Measurements from ENCODE around the gene AOX1.
"Not testable (repeated sequence)": the region's sequence is repeated elsewhere in the genome, so short reads cannot be mapped to it uniquely, and the experiment has no call there.

AOX1 gene

GRCh38 chr2:200713003-200713703 is 127.3 kb downstream of the AOX1 start (continued):
- TF ChIP-seq ZNF148 (tag by site-specific recombination; IDR thresholded peaks at IDR 0.05; ENCODE audit: borderline replicate concordance) (no peak), ZNF621 (tag by site-specific recombination; IDR thresholded peaks at IDR 0.05) (no peak), ZNF157 (tag by site-specific recombination; IDR thresholded peaks at IDR 0.05) (no peak)

DNA sequence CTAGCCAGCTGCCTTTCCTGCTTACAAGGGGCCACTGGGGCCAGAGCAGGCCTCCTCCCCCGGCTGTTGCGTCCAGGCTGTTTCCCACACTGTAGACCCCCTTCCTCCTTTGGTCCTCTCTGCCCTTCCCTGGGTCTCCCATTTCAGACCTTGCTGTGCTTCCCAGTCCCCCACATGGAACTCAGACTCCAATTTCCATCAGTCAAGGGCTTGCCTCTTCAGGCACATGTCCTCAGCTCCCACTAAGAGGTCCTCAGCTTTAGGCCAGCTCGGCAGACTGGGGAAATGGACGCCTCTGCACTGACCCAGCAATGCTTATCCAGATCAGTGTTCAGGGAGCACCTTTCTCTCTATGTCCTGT is 127.9 kb downstream of the AOX1 start:
- no peak overlapping the region for H3K4me3 ChIP-seq (ENCODE audit: low read depth, low read length)
- no peaks in the 10 kb centered on the region for H3K36me3 ChIP-seq (ENCODE audit: control insufficient read depth in 2 of 2, insufficient read depth in 1 of 2, low read length in 2 of 2)
- ChIA-PET CTCF (interaction anchor here (0.8 to 4.7 kb wide), 13 partner anchors 9 to 518 kb away, joined by 3 to 65 read pairs (median 4); partner anchors contain the start of gene CLK1), POLR2A (interaction anchor here (1.0 to 1.7 kb wide), 4 partner anchors 15 to 464 kb away, joined by 3 to 16 read pairs (median 5); partner anchors contain the start of genes BZW1 and CLK1)
- TF ChIP-seq, protein P1, sequence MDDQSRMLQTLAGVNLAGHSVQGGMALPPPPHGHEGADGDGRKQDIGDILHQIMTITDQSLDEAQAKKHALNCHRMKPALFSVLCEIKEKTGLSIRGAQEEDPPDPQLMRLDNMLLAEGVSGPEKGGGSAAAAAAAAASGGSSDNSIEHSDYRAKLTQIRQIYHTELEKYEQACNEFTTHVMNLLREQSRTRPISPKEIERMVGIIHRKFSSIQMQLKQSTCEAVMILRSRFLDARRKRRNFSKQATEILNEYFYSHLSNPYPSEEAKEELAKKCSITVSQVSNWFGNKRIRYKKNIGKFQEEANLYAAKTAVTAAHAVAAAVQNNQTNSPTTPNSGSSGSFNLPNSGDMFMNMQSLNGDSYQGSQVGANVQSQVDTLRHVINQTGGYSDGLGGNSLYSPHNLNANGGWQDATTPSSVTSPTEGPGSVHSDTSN (CRISPR knock-in tag; IDR thresholded peaks at IDR 0.05), result no peak
- TF ChIP-seq ZNF341 (tag by site-specific recombination; IDR thresholded peaks at IDR 0.05; ENCODE audit: low read depth), result peak; percentile 16; the same call in 1 of the 2 replicates
- TF ChIP-seq ZNF335 (tag by site-specific recombination; conservative IDR thresholded peaks at IDR 0.05), result 0 out of 2 replicates have a peak, but pooled peaks have one; percentile 26
- H3K4me1 ChIP-seq (ENCODE audit: control insufficient read depth, insufficient read depth, low read length), result no peaks in the 10 kb centered on the region
- H3K9me3 ChIP-seq (ENCODE audit: control insufficient read depth, insufficient read depth, low read depth, low read length), result no peaks in the 10 kb centered on the region
- H3K27ac ChIP-seq (ENCODE audit: extremely low read depth, low read depth, low read length), result peak overlapping the region; percentile 2; the same call in 1 of the 2 replicates

DNA sequence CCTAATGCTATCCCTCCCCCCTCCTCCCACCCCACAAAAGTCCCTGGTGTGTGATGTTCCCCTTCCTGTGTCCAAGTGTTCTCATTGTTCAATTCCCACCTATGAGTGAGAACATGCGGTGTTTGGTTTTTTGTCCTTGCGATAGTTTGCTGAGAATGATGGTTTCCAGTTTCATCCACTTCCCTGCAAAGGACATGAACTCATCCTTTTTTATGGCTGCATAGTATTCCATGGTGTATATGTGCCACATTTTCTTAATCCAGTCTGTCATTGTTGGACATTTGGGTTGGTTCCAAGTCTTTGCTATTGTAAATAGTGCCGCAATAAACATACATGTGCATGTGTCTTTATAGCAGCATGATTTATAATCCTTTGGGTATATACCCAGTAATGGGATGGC is 129.2 kb downstream of the AOX1 start:
- H3K27ac ChIP-seq (ENCODE audit: extremely low read depth, low read depth, low read length); H3K4me3 ChIP-seq (ENCODE audit: low read depth, low read length); CTCF ChIA-PET; H3K36me3 ChIP-seq (ENCODE audit: control insufficient read depth in 2 of 2, insufficient read depth in 1 of 2, low read length in 2 of 2); H3K4me1 ChIP-seq (ENCODE audit: control insufficient read depth, insufficient read depth, low read length); H3K9me3 ChIP-seq (ENCODE audit: control insufficient read depth, insufficient read depth, low read depth, low read length); POLR2A ChIA-PET: not testable (repeated sequence)
- TF ChIP-seq, protein P2, sequence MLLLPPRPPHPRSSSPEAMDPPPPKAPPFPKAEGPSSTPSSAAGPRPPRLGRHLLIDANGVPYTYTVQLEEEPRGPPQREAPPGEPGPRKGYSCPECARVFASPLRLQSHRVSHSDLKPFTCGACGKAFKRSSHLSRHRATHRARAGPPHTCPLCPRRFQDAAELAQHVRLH (tag by site-specific recombination; IDR thresholded peaks at IDR 0.05), result peak; percentile 71; the same call in 1 of the 2 replicates
- TF ChIP-seq ZNF146 (tag by site-specific recombination; IDR thresholded peaks at IDR 0.05), result peak; percentile 95
- TF ChIP-seq, protein P3, sequence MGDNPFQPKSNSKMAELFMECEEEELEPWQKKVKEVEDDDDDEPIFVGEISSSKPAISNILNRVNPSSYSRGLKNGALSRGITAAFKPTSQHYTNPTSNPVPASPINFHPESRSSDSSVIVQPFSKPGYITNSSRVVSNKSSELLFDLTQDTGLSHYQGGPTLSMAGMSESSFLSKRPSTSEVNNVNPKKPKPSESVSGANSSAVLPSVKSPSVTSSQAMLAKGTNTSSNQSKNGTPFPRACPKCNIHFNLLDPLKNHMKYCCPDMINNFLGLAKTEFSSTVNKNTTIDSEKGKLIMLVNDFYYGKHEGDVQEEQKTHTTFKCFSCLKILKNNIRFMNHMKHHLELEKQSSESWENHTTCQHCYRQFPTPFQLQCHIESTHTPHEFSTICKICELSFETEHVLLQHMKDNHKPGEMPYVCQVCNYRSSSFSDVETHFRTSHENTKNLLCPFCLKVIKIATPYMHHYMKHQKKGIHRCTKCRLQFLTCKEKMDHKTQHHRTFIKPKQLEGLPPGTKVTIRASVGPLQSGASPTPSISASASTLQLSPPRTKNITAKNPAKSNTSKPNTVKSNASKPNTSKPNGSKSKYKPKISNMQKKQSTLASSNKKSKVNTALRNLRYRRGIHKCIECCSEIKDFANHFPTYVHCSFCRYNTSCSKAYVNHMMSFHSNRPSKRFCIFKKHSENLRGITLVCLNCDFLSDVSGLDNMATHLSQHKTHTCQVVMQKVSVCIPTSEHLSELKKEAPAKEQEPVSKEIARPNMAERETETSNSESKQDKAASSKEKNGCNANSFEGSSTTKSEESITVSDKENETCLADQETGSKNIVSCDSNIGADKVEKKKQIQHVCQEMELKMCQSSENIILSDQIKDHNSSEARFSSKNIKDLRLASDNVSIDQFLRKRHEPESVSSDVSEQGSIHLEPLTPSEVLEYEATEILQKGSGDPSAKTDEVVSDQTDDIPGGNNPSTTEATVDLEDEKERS (tag by site-specific recombination; IDR thresholded peaks at IDR 0.05), result peak; percentile 61; the same call in 1 of the 2 replicates

GRCh38 chr2:200716386-200716785 is 130.6 kb downstream of the AOX1 start:
- Histone ChIP-seq H3K36me3 (ENCODE audit: control insufficient read depth in 2 of 2, insufficient read depth in 1 of 2, low read length in 2 of 2) (no peaks in the 10 kb centered on the region), H3K4me3 (ENCODE audit: low read depth, low read length) (no peak overlapping the region), H3K27ac (ENCODE audit: extremely low read depth, low read depth, low read length) (no peak overlapping the region), H3K9me3 (ENCODE audit: control insufficient read depth, insufficient read depth, low read depth, low read length) (no peaks in the 10 kb centered on the region), H3K4me1 (ENCODE audit: control insufficient read depth, insufficient read depth, low read length) (no peaks in the 10 kb centered on the region)
- ChIA-PET CTCF (interaction anchor here (1.0 kb wide), 1 partner anchor 19 kb away, joined by 4 read pairs; no protein-coding TSS in a partner anchor), POLR2A (no interaction called here)
- TF ChIP-seq ZBTB20 (tag by site-specific recombination; IDR thresholded peaks at IDR 0.05), result no peak
- TF ChIP-seq, protein P4, sequence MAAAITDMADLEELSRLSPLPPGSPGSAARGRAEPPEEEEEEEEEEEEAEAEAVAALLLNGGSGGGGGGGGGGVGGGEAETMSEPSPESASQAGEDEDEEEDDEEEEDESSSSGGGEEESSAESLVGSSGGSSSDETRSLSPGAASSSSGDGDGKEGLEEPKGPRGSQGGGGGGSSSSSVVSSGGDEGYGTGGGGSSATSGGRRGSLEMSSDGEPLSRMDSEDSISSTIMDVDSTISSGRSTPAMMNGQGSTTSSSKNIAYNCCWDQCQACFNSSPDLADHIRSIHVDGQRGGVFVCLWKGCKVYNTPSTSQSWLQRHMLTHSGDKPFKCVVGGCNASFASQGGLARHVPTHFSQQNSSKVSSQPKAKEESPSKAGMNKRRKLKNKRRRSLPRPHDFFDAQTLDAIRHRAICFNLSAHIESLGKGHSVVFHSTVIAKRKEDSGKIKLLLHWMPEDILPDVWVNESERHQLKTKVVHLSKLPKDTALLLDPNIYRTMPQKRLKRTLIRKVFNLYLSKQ (tag by site-specific recombination; IDR thresholded peaks at IDR 0.05; ENCODE audit: borderline replicate concordance), result no peak
- TF ChIP-seq ZNF626 (tag by site-specific recombination; IDR thresholded peaks at IDR 0.05), result no peak
- TF ChIP-seq KLF7 (tag by site-specific recombination; IDR thresholded peaks at IDR 0.05; ENCODE audit: borderline replicate concordance), result no peak
- TF ChIP-seq ZNF133 (tag by site-specific recombination; IDR thresholded peaks at IDR 0.05), result no peak
- TF ChIP-seq, protein P5, sequence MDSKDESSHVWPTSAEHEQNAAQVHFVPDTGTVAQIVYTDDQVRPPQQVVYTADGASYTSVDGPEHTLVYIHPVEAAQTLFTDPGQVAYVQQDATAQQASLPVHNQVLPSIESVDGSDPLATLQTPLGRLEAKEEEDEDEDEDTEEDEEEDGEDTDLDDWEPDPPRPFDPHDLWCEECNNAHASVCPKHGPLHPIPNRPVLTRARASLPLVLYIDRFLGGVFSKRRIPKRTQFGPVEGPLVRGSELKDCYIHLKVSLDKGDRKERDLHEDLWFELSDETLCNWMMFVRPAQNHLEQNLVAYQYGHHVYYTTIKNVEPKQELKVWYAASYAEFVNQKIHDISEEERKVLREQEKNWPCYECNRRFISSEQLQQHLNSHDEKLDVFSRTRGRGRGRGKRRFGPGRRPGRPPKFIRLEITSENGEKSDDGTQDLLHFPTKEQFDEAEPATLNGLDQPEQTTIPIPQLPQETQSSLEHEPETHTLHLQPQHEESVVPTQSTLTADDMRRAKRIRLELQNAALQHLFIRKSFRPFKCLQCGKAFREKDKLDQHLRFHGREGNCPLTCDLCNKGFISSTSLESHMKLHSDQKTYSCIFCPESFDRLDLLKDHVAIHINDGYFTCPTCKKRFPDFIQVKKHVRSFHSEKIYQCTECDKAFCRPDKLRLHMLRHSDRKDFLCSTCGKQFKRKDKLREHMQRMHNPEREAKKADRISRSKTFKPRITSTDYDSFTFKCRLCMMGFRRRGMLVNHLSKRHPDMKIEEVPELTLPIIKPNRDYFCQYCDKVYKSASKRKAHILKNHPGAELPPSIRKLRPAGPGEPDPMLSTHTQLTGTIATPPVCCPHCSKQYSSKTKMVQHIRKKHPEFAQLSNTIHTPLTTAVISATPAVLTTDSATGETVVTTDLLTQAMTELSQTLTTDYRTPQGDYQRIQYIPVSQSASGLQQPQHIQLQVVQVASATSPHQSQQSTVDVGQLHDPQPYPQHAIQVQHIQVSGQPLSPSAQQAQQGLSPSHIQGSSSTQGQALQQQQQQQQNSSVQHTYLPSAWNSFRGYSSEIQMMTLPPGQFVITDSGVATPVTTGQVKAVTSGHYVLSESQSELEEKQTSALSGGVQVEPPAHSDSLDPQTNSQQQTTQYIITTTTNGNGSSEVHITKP (tag by site-specific recombination; IDR thresholded peaks at IDR 0.05), result no peak
